ENCODE data around the gene FBXO4.

- no peak for TF ChIP-seq EZH2 (IDR thresholded peaks at IDR 0.05; ENCODE audit: borderline replicate concordance, low read length)
- TF ChIP-seq, protein P1, sequence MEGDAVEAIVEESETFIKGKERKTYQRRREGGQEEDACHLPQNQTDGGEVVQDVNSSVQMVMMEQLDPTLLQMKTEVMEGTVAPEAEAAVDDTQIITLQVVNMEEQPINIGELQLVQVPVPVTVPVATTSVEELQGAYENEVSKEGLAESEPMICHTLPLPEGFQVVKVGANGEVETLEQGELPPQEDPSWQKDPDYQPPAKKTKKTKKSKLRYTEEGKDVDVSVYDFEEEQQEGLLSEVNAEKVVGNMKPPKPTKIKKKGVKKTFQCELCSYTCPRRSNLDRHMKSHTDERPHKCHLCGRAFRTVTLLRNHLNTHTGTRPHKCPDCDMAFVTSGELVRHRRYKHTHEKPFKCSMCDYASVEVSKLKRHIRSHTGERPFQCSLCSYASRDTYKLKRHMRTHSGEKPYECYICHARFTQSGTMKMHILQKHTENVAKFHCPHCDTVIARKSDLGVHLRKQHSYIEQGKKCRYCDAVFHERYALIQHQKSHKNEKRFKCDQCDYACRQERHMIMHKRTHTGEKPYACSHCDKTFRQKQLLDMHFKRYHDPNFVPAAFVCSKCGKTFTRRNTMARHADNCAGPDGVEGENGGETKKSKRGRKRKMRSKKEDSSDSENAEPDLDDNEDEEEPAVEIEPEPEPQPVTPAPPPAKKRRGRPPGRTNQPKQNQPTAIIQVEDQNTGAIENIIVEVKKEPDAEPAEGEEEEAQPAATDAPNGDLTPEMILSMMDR (conservative IDR thresholded peaks at IDR 0.05 in 1 of 2, IDR thresholded peaks at IDR 0.05 in 1 of 2; ENCODE audit: extremely low read depth in 1 of 2, insufficient read depth in 1 of 2, low read depth in 1 of 2, low read length in 2 of 2) = no peak
Measured at GRCh38 chr5:41924526-41924871, 582 bp upstream of the FBXO4 start.

Data from mammary epithelial cell (primary cell).